SK-N-SH (cell line): ENCODE data around the gene IL10RB. TPM values are rescaled to one million over a fixed set of nuclear protein-coding genes. Genes with fewer than 3 reads are reported as not detected.

Source experiments
- CTCF ChIA-PET: fragments of 300-600, 350-600 bp; formaldehyde crosslinking; extraction: SDS; loops from one replicate; lab custom pipeline; 2021; lab: Yijun Ruan, JAX
- POLR2A ChIA-PET: fragments of 350-600 bp; sonication (Branson Sonifier 250); formaldehyde crosslinking; extraction: SDS; loops from one replicate; lab custom pipeline; 2020; ENCODE audit warnings: antibody characterized with exemption, inconsistent platforms; lab: Yijun Ruan, JAX
- DNase-seq: peaks from one replicate; pipeline ENCODE4 v3.0.0; 2012
- H2AFZ ChIP-seq: fragments of 200-600 bp; sonication (generic); 2 replicates; pipeline ENCODE4 v1.8.1; 2016; ENCODE audit warnings: antibody characterized with exemption, mild to moderate bottlenecking, low read depth
- H3F3A ChIP-seq: fragments of 200-600 bp; sonication (generic); replicated peaks from 2 replicates; pipeline ENCODE3; 2016; ENCODE audit warnings: antibody characterized with exemption, mild to moderate bottlenecking; ENCODE audit not compliant: insufficient read depth
- H3K27ac ChIP-seq, 2 experiments: fragments of 200-500 bp in 1 of 2; fragments of 200-600 bp in 1 of 2; sonication (Bioruptor generic) in 1 of 2; sonication (generic), shearing (Covaris generic) in 1 of 2; 2 replicates each; pipeline versions ENCODE4 v1.5.1 to v1.6.1; 2014 to 2016; ENCODE audit warnings: low read depth in 2 of 2, inconsistent platforms in 1 of 2, low read length in 1 of 2, mild to moderate bottlenecking in 1 of 2, mixed read lengths in 1 of 2
- H3K27me3 ChIP-seq: fragments of 200-600 bp; sonication (generic), shearing (Covaris generic); 2 replicates; pipeline ENCODE4 v1.6.1; 2016; ENCODE audit warnings: mixed run types; ENCODE audit not compliant: insufficient read depth
- H3K36me3 ChIP-seq, 2 experiments: fragments of 200-500 bp in 1 of 2; fragments of 200-600 bp in 1 of 2; sonication (Bioruptor generic) in 1 of 2; sonication (generic) in 1 of 2; replicated peaks in 1 of 2; 2 replicates each; pipeline versions ENCODE3 to v1.5.1; 2014 to 2016; ENCODE audit warnings: low read length in 1 of 2, mild to moderate bottlenecking in 1 of 2; ENCODE audit not compliant: insufficient read depth in 2 of 2, control insufficient read depth in 1 of 2
- H3K4me1 ChIP-seq, 2 experiments: fragments of 200-500 bp in 1 of 2; fragments of 200-600 bp in 1 of 2; sonication (Bioruptor generic) in 1 of 2; sonication (generic), shearing (Covaris generic) in 1 of 2; 2 replicates each; pipeline versions ENCODE4 v1.5.1 to v1.6.1; 2014 to 2016; ENCODE audit warnings: low read depth in 1 of 2, low read length in 1 of 2, mixed run types in 1 of 2; ENCODE audit not compliant: insufficient read depth in 2 of 2, control insufficient read depth in 1 of 2
- H3K4me2 ChIP-seq: fragments of 200-600 bp; sonication (generic), shearing (Covaris generic); 2 replicates; pipeline ENCODE4 v1.6.1; 2017; ENCODE audit warnings: mixed run types
- H3K4me3 ChIP-seq, 2 experiments: fragments of 200-500 bp in 1 of 2; fragments of 200-600 bp in 1 of 2; sonication (Bioruptor generic) in 1 of 2; sonication (generic), shearing (Covaris generic) in 1 of 2; 2 replicates each; pipeline versions ENCODE4 v1.5.1 to v1.8.1; 2014 to 2016; ENCODE audit warnings: low read depth in 2 of 2, inconsistent platforms in 1 of 2, low read length in 1 of 2, mild to moderate bottlenecking in 1 of 2, mixed read lengths in 1 of 2, moderate library complexity in 1 of 2
- H3K79me2 ChIP-seq: fragments of 200-600 bp; sonication (generic); 2 replicates; pipeline ENCODE4 v1.8.1; 2017; ENCODE audit warnings: mild to moderate bottlenecking; ENCODE audit not compliant: insufficient read depth
- H3K9ac ChIP-seq: fragments of 200-600 bp; sonication (generic); 2 replicates; pipeline ENCODE4 v1.6.1; 2017; ENCODE audit warnings: mixed run types
- H3K9me2 ChIP-seq: fragments of 200-600 bp; sonication (generic); 2 replicates; pipeline ENCODE4 v1.6.1; 2017; ENCODE audit warnings: mixed run types
- H3K9me3 ChIP-seq: fragments of 200-600 bp; sonication (generic); 2 replicates; pipeline ENCODE4 v1.6.1; 2017; ENCODE audit warnings: mixed run types, mild to moderate bottlenecking, moderate library complexity
- H4K20me1 ChIP-seq: fragments of 200-600 bp; sonication (generic); 2 replicates; pipeline ENCODE4 v1.6.1; 2017; ENCODE audit warnings: mild to moderate bottlenecking, mixed run types; ENCODE audit not compliant: insufficient read depth
- FOXJ3 ChIP-seq: sonication (generic); formaldehyde crosslinking; IDR thresholded peaks from 2 replicates; pipeline ENCODE4 v1.5.1; 2020; ENCODE audit warnings: mild to moderate bottlenecking, missing genetic modification reagents
- GABPA ChIP-seq: IDR thresholded peaks from 2 replicates; pipeline ENCODE4 v1.4.0; 2012; ENCODE audit warnings: low read depth, mild to moderate bottlenecking
- NFIC ChIP-seq: IDR thresholded peaks from 2 replicates; pipeline ENCODE4 v1.4.0; 2012; ENCODE audit warnings: borderline replicate concordance
- POLR2AphosphoS5 ChIP-seq: IDR thresholded peaks from 2 replicates; pipeline ENCODE4 v1.6.1; 2012; ENCODE audit warnings: low read depth, low read length
- RCOR1 ChIP-seq: fragments of 150-350 bp; IDR thresholded peaks from 2 replicates; pipeline ENCODE4 v1.6.1; 2017; ENCODE audit warnings: antibody characterized with exemption, low read length
- SIN3A ChIP-seq: IDR thresholded peaks from 2 replicates; pipeline ENCODE4 v1.6.1; 2012; ENCODE audit warnings: low read depth, mild to moderate bottlenecking, low read length, moderate library complexity, borderline replicate concordance
- TAF1 ChIP-seq: IDR thresholded peaks from 2 replicates; pipeline ENCODE4 v1.6.1; 2012; ENCODE audit warnings: low read depth, mild to moderate bottlenecking, low read length, moderate library complexity, borderline replicate concordance
- TEAD4 ChIP-seq: IDR thresholded peaks from 2 replicates; pipeline ENCODE4 v1.4.0; 2012; ENCODE audit warnings: mild to moderate bottlenecking, borderline replicate concordance; ENCODE audit not compliant: insufficient read depth
- USF1 ChIP-seq: IDR thresholded peaks from 2 replicates; pipeline ENCODE4 v1.4.0; 2012; ENCODE audit warnings: low read depth, borderline replicate concordance
- ZBTB33 ChIP-seq: IDR thresholded peaks from 2 replicates; pipeline ENCODE4 v1.4.0; 2012; ENCODE audit warnings: low read depth, borderline replicate concordance
- WGBS: methylation state at CpG from one replicate; pipeline ENCODE4 v1.1.6; 2017; ENCODE audit warnings: low lambda C conversion rate; 5-methylcytosine and 5-hydroxymethylcytosine counted together
- polyA plus RNA-seq, 3 experiments: library from polyadenylated mRNA; depleted of rRNA; stranded (reverse); fragments of >200 nt; gene quantifications; 2 replicates each; pipeline ENCODE4 v1.2.3, GENCODE V29; 2012

IL10RB gene
- polyA plus RNA-seq, 1 of the 3 experiments (the other 2 are of a cell fraction): 20.1 TPM

GRCh38 chr21:33247599-33247998 is 18.6 kb upstream of the IL10RB start (continued):
- TF ChIP-seq SIN3A (no peak), TEAD4 (no peak), POLR2AphosphoS5 (no peak), TAF1 (no peak)

- no peaks in the 10 kb centered on the region for H3K9me3 ChIP-seq
Observed at GRCh38 chr21:33249331-33250002, 16.7 kb upstream of the IL10RB start.

More at GRCh38 chr21:33249331-33250002, 16.7 kb upstream of the IL10RB start:
- no peaks in the 10 kb centered on the region for H4K20me1 ChIP-seq
- CTCF ChIA-PET: no interaction called here
- H3K4me2 ChIP-seq: no peak overlapping the region
- H3K79me2 ChIP-seq: no peaks in the 10 kb centered on the region
- no peaks in the 10 kb centered on the region for H3F3A ChIP-seq
- no peak overlapping the region for H2AFZ ChIP-seq
- WGBS: 94% methylated on average over 7 of the region's 7 CpGs
- H3K27ac ChIP-seq: no peak overlapping the region
- POLR2A ChIA-PET: no interaction called here
- no peak for TF ChIP-seq GABPA
- no peak for TF ChIP-seq ZBTB33
- no peak for TF ChIP-seq USF1
- no peak for TF ChIP-seq RCOR1
- no peak for TF ChIP-seq NFIC
- no peak for TF ChIP-seq FOXJ3 (CRISPR knock-in tag)
- no peak for TF ChIP-seq TAF1
- DNase-seq: no peak
- no peaks in the 10 kb centered on the region; a peak in 1 of 4 replicates for H3K4me1 ChIP-seq
- no peaks in the 10 kb centered on the region for H3K9me2 ChIP-seq
- no peak overlapping the region for H3K9ac ChIP-seq
- H3K4me3 ChIP-seq: no peak overlapping the region
- H3K27me3 ChIP-seq: no peaks in the 10 kb centered on the region
- H3K36me3 ChIP-seq: peaks cover 38 to 70% of the 10 kb centered on the region in 2 experiments
